HG03135 (cell line): Measurements from ENCODE around the gene LRRC7.

Source experiments
- ATAC-seq: cut with Tn5 transposase; IDR thresholded peaks from one replicate; pipeline ENCODE4 v1.9.1; 2021; ENCODE audit warnings: mild to moderate bottlenecking, moderate library complexity; ENCODE audit not compliant: unreplicated experiment

Gene LRRC7

DNA sequence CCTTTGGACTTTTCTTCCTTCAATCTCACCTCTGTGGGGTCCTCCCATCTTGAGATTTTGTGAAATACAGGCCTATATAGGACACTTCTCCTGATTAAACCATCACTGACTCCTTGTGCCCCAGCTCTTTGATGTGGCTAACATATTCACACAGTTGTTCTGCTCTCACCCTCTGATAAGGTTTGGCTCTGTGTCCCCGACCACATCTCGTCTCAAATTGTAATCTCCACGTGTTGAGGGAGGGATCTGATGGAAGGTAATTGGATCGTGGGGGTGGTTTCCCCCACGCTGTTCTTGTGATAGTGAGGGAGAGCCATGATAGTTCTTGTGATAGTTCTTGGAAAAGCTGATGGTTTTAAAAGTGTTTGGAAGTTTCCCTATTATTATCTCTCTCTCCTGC lies 19.7 kb downstream of the LRRC7 start:
- ATAC-seq, result no peak

DNA sequence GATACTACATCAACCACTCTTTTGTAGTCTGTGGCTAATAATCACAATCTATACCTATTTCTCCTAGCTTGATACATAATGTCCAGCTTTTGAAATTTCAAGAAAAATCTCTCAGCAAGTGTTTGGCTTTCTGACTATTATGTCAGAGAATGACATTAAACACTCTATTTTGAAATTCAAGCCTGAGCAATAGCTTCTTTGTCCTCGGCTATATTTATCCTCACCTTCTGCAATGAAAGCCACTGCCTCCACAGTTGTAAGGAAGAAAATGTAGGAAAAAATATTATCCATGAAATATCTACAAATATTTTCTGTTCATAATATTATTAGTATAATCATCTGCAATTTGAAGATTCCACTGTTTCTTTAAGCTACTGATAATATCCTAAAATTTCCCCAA lies 22.1 kb downstream of the LRRC7 start:
- ATAC-seq, result no peak

DNA sequence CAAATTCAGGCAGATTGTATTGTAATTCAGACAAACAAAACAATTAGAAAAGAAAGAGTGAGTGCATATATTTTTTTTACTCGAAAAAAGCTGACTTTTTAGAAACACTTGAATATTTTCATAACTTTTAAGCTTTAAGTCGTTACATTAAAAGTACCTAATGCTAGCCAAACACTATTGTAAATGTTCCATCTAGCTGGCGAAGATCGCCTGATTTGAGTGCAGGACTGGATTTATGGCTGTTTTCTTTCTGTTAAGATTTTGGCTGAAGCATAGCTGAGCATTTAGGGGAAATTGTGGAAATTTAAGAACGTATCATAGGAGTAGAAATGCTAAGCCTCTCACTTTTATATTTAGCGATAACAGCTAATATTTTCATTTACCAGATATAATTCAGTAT lies 24.6 kb downstream of the LRRC7 start:
- ATAC-seq, result no peak

DNA sequence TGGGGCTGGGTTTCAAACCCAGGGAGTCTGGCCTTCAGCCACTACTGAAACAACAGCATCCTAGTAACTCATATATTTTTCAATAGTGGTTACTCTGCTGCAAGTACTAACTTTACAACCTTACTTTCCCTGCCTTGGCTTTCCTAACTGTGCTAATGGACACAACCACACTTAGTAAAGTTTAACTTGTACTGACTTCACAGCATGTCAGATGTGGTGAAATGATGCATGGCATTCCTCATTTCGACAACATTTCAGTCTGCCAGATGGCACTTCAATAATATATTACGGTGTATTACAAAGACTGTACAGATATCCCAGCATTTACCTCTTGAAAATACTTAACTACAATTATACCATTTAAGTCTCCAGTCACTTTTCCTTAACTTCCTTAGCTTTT lies 27.8 kb downstream of the LRRC7 start:
- ATAC-seq, result no peak

DNA sequence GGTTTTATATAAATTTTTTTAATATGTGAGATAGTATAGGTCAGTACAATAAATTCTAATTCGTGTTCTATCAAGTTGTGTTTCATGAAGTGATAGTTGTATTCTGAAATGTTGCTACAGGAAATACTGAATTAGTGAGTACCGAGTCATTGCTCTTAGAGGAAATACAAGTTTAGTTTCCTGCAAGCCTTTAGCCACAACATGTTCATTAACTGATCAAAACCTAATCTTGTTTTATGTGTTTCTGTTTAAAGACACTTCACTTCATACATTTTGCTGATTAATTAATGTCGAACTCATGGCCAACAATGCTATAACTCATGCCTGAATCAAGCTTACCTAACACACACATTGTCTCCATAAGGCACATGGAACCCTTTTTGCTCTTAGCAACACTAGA lies 43.6 kb downstream of the LRRC7 start:
- no peak for ATAC-seq

DNA sequence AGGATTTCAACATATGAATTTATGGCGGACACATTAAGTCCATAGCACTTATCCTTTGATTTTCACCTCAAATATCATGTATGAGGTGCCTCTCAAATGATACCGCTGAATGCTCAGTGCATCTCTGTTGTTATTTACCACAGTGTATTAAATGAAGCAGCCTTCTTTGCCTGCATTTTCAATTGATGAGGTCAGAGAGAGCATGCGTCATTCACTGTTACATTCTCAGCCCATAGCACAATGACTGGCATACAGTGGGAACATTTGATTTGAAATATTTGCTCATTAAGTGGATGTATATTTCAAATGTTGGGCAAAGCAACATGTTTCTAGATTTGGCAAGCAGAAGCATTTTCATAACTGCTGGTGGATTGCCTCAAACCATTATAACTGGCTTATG lies 45.7 kb downstream of the LRRC7 start:
- ATAC-seq, result no peak

DNA sequence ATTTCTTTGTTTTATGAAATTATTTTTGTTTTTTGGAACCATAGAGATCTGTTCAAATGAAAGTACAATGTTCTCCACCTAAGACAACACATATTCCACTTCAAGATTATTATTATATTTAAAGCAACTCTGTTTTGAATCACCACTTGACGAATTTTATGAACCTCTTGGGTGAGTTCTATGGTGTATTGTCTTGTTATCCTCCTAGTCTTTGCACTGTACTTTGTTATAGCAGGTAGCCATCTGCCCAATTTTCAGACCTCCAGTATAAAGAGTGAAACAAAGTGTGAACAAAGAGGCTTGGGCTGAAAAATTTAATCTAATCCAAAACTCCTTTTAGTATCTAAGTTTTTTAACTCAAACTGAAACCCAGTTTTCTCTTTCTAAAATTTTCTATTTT lies 71.0 kb downstream of the LRRC7 start:
- no peak for ATAC-seq

DNA sequence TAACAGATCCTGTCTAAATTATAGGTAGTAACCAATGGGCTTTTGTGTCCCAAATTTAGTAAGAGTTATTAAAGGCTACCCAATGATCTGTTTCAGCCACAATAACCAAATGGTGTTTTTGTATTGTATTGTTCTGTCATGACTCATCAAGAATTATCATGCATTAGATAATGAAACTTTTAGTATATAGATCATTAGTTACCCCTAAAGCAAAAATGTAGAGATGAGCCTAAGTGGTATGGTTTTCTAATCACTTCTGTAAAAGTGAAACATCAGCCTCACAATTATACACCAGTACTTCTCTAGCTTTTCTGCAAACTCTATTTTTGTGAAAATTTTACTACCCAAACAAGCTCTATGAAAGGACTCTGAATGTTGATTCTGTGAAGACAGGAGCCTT lies 71.4 kb downstream of the LRRC7 start:
- ATAC-seq, result no peak

DNA sequence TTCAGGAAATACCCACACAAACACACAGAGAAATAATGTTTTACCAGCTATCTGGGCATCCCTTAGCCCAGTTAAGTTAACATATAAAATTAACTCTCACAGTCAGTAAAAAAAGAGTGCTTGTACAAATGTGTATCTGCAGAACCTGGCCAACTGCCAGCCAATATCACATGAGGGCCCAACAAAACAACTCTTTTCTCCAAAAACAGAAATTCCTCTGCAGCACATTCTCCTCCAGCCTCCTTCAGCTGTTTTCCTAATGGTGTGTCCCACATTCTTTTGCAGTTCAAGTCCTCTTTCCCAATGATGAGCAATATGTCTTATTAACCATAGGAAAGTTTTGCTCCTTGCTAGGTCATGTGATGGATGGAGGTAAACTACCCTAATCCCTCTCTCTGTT lies 75.5 kb downstream of the LRRC7 start:
- ATAC-seq, result no peak

DNA sequence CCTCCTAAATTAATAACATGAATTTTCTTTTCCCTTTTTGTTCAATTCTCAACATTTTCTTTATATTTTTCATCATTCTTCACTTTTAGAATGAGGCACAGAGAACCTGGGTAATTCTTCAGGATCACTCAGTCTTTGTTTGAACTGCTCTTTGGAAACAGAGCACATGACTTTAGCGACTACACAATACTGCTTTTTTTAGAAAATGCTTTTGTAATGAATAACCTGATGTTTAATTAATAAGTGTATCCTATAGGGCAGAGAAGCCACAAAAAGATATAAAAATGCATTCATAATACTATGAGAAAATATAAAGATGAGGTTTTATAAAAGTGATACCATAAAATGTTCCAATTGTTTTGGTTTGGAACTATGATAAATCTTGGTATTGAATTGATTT lies 77.8 kb downstream of the LRRC7 start:
- no peak for ATAC-seq

DNA sequence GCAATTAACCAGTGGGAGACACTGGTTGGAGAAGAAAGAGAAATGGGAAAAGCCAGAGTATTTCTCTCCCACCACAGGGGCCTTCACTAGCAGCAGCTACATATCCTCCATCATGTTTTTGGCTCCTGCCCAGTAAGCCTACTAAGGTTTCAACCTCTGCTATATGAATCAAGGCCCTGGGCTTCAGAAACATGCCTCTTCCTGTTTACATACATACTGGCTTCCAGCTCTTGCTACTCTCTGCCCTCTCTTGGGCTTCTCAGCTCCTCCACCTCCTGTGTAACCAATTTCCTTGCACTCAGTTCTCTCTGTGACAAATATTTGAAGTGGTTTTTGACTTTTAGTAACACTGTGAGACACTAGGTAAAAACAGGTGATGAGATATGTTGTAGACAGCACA lies 80.8 kb downstream of the LRRC7 start:
- no peak for ATAC-seq

DNA sequence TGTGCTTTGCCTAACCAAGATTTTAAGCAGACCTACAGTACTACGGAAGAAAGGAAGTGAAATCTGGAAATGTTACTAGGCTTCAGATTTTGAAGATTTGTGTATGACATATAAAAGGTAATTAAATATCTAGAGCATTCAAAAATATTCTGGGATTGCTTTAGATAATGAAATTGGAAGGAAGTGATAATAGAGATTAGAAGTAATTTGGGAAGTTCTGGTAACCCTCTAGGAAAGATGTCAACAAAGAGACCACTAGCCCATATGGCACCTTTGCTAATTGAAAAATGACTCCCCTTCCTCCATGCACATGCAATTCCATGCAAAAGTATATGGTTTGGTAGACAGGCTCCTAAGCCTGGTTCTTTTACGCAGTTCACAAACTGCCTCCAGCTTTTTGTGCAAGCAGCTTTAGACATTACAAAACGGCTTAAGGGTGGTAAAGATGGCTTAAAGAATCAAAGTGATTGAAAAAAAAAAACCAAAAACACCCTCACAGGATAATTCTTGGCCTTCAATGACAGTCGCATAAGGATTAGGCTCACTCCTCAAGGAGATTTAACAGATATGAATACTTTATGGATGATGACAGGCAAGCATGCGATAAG lies 81.8 kb downstream of the LRRC7 start:
- no peak for ATAC-seq

DNA sequence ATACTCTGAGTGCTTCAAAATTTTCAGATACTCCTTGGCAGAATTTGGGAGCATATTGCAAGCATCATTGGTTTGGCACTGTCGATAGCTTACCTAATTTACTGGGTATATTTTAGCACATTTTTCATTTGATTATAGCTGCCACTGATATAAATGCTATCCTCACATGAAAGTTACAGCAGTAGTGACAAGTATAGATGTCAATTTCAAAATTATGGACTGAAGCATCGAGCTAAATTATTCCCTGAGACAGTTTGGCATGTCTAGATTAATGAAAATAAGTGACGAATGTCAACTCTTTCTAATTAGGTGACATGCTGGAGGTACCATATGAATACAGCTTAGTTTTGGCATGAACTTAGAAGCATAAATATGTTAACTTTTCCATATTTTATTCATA lies 83.1 kb downstream of the LRRC7 start:
- ATAC-seq, result no peak

DNA sequence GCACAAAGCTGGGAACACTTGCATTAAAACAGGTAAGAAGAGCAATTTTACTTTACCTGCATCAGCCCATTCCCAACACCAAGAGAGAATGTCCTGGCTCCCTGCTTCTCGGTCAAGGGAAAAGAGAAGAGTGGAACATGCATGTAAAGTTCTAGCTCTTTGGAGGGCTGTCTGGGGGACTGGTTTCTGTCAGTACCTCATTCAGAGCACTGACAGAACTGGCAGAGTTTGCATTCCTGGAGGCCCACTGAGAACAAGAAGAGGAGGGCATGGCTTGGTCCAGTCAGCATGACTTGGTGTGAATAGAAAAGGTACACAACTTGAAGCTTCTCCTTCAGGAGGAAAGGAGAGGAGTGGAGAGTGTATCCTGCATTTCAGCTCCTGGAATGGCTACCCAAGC lies 83.9 kb downstream of the LRRC7 start:
- ATAC-seq, result no peak

DNA sequence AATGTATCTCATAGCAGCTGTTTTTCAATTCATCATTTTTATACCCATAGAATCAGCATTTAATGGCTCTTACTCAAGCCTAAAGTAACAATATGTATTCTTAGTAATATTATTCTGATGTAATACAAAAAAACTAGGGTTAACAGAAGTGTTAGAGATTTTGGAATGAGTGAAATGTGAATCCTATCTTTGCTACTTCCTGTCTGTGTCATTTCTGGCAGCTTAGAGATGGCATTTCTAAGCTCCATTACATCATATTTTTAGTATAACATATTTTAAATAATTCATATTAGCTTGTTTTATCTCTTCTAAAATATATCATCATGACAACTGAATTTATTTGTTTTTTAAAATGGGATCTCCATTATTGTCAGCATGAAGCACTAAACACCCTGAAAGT lies 90.2 kb downstream of the LRRC7 start:
- ATAC-seq, result no peak

DNA sequence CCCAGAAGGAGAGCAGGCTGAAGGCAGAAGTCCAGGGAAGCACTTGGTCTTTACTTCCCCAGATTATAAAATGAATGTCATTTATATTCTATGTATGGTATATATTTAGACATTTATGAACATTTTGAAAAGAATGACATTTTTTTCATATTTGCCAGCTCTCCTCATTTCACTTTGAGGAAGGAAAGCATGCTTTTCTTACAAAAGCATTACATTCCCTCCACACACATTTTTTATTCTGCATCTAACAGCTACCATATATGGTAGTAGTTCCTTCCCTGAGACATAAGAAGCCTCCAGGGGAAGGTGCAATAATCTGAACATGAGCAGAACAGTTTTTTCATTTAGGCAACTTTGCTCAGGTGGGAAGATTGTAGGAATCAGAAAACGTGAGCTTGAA lies 94.0 kb downstream of the LRRC7 start:
- ATAC-seq, result no peak

DNA sequence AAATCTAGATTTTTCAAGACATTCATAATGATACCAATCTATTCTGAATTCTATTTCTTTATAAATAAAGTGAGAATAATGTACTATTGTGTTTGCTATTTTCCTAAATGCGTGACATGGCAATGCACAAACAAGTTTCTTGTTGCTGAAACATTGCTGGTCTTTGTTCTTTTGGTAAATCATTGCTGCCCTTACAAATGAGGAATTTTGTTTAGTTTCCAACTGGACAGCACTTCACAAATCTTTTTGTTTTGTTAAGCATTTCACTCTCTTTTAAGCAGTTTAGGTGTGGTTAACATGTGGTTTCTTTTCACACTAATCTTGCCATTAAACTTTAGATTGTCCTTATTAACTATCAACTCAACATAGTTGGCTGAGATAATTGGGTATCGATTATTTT lies 94.6 kb downstream of the LRRC7 start:
- ATAC-seq, result no peak

DNA sequence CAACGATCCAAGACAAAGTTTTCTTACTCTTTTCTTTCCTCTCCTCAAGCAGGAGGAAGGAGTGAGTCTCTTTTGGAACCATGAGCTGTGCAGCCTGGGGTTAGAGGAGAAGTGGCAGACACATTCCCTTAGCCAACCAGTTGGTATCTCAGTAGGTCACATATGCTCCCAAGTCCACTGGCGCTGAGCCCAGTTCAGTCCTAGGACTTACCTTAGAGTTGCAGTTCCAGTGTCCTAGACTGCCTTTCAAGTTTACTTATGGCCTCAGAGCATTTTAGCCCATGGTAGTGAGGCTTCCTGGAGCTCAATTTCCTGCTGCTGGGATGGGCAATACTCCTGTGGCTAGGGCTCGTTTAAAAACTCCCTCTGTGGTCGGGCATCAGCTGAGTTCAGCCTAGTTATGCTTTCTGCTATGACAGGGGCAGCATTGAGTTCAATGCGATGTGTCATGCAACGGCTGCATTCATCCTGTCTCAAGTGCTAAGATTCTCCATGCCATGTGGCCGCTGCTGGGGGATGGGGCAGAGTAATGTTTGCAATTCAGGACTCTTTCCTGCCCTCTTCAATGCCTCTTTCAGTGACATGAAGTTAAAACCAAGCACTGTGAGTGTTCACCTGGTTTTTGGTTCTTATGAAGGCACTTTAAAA lies 103.8 kb downstream of the LRRC7 start:
- ATAC-seq, result no peak

DNA sequence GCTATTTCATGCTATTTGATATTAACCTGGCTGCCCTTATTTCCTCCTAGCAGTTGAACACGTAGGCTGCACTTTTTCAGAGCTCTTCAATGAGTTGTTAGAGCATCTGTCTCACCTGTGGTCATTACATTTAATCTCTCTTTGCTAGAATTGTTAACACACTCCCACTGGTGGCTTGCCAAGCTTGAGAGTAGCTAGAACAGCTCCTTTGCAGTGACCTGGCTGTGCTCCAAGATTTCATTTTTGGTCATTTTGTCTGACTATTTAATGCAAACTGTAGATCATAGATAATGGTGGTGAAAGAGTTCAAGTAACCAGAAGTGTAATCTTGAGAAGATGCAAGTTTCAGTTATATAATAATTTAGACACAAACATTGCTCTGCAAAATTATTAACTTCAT lies 105.6 kb downstream of the LRRC7 start:
- no peak for ATAC-seq

DNA sequence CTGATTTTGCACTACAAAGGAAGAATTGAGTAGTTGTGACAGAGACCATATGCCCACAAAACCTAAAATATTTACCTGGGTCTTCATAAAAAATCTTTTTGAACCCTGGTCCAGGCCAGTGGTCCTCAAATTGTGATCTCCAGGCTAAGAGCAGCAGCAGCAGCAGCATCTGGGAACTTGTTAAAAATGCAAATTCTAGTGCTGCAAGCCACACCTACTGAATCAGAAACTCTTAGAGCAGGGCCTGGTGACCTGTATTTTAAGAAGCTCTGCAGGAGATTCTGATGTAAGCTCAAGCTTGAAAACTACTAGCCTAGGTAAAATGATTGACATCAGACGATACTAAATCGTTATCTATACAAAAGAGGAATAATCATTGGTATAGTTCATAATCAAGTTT lies 112.2 kb downstream of the LRRC7 start:
- no peak for ATAC-seq

DNA sequence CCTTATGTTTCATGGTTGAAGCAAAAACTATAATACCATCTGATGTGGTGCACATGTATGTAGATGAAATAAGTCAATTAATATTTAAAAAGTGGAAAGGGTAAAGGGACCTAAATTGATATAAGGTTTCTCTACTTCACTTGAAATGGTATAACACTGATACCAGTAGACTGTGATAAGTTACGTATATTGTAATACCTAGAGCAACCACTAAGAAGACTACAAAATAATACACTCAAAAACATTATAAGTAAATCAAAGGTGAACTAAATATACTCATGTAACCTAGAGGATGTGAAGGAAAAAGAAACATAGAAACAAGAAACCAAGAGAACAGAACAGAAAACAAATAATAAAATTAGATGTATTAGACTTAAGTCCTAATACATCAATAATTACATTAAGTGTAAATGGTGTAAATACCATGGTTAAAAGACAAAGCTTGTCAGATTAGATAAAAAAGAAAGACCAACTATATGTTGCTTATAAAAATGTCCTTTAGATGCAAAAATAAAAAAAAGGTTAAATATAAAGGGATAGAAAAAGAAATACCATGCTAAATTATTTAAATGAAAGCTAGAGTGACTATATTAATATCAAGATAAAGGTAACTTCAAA lies 118.8 kb downstream of the LRRC7 start:
- ATAC-seq, result no peak

DNA sequence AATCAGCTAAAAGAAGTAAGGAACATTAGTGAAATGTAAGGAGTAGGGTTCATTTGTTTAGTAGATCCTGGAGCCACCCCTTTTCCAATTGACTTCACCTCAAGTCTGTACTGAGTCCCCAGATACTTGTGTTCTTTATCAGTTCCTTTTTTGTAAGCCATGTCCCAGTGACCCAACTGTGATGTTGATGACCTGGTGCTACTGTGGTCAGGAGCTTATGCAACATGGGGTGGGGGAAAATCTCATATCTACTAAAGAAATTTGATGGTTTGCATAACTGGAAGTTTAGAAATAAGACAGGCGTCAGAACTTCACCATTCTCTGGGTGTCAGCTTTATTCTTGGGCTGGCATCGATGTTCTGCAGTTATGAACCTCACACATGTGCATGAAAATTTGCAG lies 120.5 kb downstream of the LRRC7 start:
- no peak for ATAC-seq

DNA sequence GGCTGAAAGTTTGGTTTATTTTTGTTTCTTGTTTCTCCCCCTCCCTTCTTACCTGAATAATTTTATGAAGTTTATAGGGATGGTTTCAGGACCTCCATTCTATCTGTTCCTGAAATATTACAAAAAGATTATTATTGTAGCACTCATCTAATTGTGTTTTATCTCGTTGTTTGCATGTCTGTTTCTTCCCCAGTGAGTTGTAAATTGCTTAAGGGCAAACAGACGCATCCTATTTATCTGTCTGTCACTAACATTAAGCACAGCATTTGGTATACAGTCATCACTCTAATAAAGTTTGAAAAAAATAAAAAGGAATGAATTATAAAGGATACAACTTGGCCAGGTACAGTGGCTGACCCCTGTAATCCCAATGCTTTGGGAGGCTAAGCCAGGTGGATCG lies 123.5 kb downstream of the LRRC7 start:
- no peak for ATAC-seq
